Hepatic stellate cell (primary cell): Measurements from ENCODE around the gene PTK6.
"Not testable (repeated sequence)": the region's sequence is repeated elsewhere in the genome, so short reads cannot be mapped to it uniquely, and the experiment has no call there.

Experiments
- DNase-seq: peaks from one replicate; pipeline ENCODE4 v3.0.0; 2011; ENCODE audit warnings: low spot score

PTK6 gene

GRCh38 chr20:63529861-63530787 is 7.1 kb downstream of the PTK6 start:
- no peak for DNase-seq

GRCh38 chr20:63529180-63529860 is 7.9 kb downstream of the PTK6 start:
- DNase-seq: no peak

GRCh38 chr20:63527184-63527583 is 10.0 kb downstream of the PTK6 start:
- no peak for DNase-seq

- no peak for DNase-seq
Observed at GRCh38 chr20:63525971-63526370, 11.2 kb downstream of the PTK6 start.

- DNase-seq: no peak
Observed at GRCh38 chr20:63525185-63525584, 12.0 kb downstream of the PTK6 start.

GRCh38 chr20:63522981-63523611 is 14.1 kb downstream of the PTK6 start:
- no peak for DNase-seq

GRCh38 chr20:63522091-63522868 is 14.9 kb downstream of the PTK6 start:
- DNase-seq: no peak

GRCh38 chr20:63521602-63522001 is 15.6 kb downstream of the PTK6 start:
- no peak for DNase-seq

GRCh38 chr20:63520934-63521601 is 16.1 kb downstream of the PTK6 start:
- peak; percentile 82 for DNase-seq

- peak; percentile 98 for DNase-seq
Observed at GRCh38 chr20:63520504-63520933, 16.7 kb downstream of the PTK6 start, which contains the start of gene PPDPF. TSS of gene PPDPF (plus strand) at chr20:63520765. CDS start at chr20:63521309, 544 bp downstream.

GRCh38 chr20:63519668-63520503 is 17.3 kb downstream of the PTK6 start:
- peak; percentile 69 for DNase-seq

- no peak for DNase-seq
Observed at GRCh38 chr20:63518946-63519667, 18.1 kb downstream of the PTK6 start.

- no peak for DNase-seq
Observed at GRCh38 chr20:63518351-63518861, 18.8 kb downstream of the PTK6 start.

GRCh38 chr20:63517376-63518309 is 19.5 kb downstream of the PTK6 start:
- DNase-seq: no peak

GRCh38 chr20:63514520-63514919 is 22.7 kb downstream of the PTK6 start:
- DNase-seq: not testable (repeated sequence)

- no peak for DNase-seq
Observed at GRCh38 chr20:63513207-63513606, 24.0 kb downstream of the PTK6 start.

- no peak for DNase-seq
Observed at GRCh38 chr20:63509088-63509564, 28.1 kb downstream of the PTK6 start.
